ENCODE results near the gene MST1.

Gene MST1

DNA sequence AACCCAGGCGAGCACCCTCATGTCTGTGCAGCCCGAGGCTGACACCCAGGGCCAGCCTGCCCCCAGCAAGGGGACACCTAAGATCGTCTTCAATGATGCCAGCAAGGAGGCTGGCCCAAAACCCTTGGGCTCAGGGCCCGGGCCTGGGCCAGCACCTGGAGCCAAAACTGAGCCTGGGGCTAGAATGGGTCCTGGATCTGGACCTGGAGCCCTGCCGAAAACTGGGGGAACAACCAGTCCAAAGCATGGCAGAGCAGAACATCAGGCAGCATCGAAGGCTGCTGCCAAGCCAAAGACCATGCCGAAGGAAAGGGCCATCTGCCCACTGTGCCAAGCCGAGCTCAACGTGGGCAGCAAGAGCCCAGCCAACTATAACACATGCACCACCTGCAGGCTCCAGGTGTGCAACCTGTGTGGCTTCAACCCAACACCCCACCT lies 46.5 kb downstream of the MST1 start:
- Histone ChIP-seq H3K27ac (ENCODE audit: extremely low read depth, low read depth, low read length) (no peak overlapping the region), H3K4me3 (ENCODE audit: low read depth, low read length) (no peak overlapping the region), H3K36me3 (ENCODE audit: control insufficient read depth in 2 of 2, insufficient read depth in 1 of 2, low read length in 2 of 2) (peaks cover 0 to 4% of the 10 kb centered on the region in 2 experiments; a peak in 1 of 3 replicates), H3K9me3 (ENCODE audit: control insufficient read depth, insufficient read depth, low read depth, low read length) (no peaks in the 10 kb centered on the region), H3K4me1 (ENCODE audit: control insufficient read depth, insufficient read depth, low read length) (no peaks in the 10 kb centered on the region)
- TF ChIP-seq ZNF169 (tag by site-specific recombination; IDR thresholded peaks at IDR 0.05) (no peak), GLIS1 (tag by site-specific recombination; IDR thresholded peaks at IDR 0.05) (no peak), FEZF1 (tag by site-specific recombination; IDR thresholded peaks at IDR 0.05) (no peak), ZXDB (tag by site-specific recombination; IDR thresholded peaks at IDR 0.05) (no peak), ZNF433 (tag by site-specific recombination; IDR thresholded peaks at IDR 0.05; ENCODE audit: low read depth) (no peak), GLI4 (tag by site-specific recombination; IDR thresholded peaks at IDR 0.05) (no peak), ZNF302 (tag by site-specific recombination; IDR thresholded peaks at IDR 0.05; ENCODE audit: low read depth) (no peak), ZNF2 (tag by site-specific recombination; IDR thresholded peaks at IDR 0.05) (no peak), ZNF701 (tag by site-specific recombination; IDR thresholded peaks at IDR 0.05) (no peak), ZNF549 (tag by site-specific recombination; IDR thresholded peaks at IDR 0.05) (no peak), KLF9 (tag by site-specific recombination; IDR thresholded peaks at IDR 0.05; ENCODE audit: low read depth) (no peak)
- TF ChIP-seq, protein P1, sequence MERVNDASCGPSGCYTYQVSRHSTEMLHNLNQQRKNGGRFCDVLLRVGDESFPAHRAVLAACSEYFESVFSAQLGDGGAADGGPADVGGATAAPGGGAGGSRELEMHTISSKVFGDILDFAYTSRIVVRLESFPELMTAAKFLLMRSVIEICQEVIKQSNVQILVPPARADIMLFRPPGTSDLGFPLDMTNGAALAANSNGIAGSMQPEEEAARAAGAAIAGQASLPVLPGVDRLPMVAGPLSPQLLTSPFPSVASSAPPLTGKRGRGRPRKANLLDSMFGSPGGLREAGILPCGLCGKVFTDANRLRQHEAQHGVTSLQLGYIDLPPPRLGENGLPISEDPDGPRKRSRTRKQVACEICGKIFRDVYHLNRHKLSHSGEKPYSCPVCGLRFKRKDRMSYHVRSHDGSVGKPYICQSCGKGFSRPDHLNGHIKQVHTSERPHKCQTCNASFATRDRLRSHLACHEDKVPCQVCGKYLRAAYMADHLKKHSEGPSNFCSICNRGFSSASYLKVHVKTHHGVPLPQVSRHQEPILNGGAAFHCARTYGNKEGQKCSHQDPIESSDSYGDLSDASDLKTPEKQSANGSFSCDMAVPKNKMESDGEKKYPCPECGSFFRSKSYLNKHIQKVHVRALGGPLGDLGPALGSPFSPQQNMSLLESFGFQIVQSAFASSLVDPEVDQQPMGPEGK (tag by site-specific recombination; IDR thresholded peaks at IDR 0.05), result no peak
- TF ChIP-seq, protein P2, sequence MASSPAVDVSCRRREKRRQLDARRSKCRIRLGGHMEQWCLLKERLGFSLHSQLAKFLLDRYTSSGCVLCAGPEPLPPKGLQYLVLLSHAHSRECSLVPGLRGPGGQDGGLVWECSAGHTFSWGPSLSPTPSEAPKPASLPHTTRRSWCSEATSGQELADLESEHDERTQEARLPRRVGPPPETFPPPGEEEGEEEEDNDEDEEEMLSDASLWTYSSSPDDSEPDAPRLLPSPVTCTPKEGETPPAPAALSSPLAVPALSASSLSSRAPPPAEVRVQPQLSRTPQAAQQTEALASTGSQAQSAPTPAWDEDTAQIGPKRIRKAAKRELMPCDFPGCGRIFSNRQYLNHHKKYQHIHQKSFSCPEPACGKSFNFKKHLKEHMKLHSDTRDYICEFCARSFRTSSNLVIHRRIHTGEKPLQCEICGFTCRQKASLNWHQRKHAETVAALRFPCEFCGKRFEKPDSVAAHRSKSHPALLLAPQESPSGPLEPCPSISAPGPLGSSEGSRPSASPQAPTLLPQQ (tag by site-specific recombination; IDR thresholded peaks at IDR 0.05), result no peak
- TF ChIP-seq, protein P3, sequence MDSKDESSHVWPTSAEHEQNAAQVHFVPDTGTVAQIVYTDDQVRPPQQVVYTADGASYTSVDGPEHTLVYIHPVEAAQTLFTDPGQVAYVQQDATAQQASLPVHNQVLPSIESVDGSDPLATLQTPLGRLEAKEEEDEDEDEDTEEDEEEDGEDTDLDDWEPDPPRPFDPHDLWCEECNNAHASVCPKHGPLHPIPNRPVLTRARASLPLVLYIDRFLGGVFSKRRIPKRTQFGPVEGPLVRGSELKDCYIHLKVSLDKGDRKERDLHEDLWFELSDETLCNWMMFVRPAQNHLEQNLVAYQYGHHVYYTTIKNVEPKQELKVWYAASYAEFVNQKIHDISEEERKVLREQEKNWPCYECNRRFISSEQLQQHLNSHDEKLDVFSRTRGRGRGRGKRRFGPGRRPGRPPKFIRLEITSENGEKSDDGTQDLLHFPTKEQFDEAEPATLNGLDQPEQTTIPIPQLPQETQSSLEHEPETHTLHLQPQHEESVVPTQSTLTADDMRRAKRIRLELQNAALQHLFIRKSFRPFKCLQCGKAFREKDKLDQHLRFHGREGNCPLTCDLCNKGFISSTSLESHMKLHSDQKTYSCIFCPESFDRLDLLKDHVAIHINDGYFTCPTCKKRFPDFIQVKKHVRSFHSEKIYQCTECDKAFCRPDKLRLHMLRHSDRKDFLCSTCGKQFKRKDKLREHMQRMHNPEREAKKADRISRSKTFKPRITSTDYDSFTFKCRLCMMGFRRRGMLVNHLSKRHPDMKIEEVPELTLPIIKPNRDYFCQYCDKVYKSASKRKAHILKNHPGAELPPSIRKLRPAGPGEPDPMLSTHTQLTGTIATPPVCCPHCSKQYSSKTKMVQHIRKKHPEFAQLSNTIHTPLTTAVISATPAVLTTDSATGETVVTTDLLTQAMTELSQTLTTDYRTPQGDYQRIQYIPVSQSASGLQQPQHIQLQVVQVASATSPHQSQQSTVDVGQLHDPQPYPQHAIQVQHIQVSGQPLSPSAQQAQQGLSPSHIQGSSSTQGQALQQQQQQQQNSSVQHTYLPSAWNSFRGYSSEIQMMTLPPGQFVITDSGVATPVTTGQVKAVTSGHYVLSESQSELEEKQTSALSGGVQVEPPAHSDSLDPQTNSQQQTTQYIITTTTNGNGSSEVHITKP (tag by site-specific recombination; IDR thresholded peaks at IDR 0.05), result no peak
- TF ChIP-seq, protein P4, sequence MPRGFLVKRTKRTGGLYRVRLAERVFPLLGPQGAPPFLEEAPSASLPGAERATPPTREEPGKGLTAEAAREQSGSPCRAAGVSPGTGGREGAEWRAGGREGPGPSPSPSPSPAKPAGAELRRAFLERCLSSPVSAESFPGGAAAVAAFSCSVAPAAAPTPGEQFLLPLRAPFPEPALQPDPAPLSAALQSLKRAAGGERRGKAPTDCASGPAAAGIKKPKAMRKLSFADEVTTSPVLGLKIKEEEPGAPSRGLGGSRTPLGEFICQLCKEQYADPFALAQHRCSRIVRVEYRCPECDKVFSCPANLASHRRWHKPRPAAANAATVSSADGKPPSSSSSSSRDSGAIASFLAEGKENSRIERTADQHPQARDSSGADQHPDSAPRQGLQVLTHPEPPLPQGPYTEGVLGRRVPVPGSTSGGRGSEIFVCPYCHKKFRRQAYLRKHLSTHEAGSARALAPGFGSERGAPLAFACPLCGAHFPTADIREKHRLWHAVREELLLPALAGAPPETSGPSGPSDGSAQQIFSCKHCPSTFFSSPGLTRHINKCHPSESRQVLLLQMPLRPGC (tag by site-specific recombination; IDR thresholded peaks at IDR 0.05), result no peak
- TF ChIP-seq, protein P5, sequence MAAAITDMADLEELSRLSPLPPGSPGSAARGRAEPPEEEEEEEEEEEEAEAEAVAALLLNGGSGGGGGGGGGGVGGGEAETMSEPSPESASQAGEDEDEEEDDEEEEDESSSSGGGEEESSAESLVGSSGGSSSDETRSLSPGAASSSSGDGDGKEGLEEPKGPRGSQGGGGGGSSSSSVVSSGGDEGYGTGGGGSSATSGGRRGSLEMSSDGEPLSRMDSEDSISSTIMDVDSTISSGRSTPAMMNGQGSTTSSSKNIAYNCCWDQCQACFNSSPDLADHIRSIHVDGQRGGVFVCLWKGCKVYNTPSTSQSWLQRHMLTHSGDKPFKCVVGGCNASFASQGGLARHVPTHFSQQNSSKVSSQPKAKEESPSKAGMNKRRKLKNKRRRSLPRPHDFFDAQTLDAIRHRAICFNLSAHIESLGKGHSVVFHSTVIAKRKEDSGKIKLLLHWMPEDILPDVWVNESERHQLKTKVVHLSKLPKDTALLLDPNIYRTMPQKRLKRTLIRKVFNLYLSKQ (tag by site-specific recombination; IDR thresholded peaks at IDR 0.05; ENCODE audit: borderline replicate concordance), result no peak
- POLR2A ChIA-PET, result no interaction called here
- CTCF ChIA-PET, result no interaction called here

Measured in HEK293 (cell line).